GM19372 (cell line): Measurements from ENCODE around the gene CREG2.
"Not testable (repeated sequence)": the region's sequence is repeated elsewhere in the genome, so short reads cannot be mapped to it uniquely, and the experiment has no call there.

Experiments
- ATAC-seq: cut with Tn5 transposase; IDR thresholded peaks from one replicate; pipeline ENCODE4 v1.9.1; 2021; ENCODE audit warnings: mild to moderate bottlenecking, low read depth, moderate library complexity; ENCODE audit not compliant: unreplicated experiment

The CREG2 gene

DNA sequence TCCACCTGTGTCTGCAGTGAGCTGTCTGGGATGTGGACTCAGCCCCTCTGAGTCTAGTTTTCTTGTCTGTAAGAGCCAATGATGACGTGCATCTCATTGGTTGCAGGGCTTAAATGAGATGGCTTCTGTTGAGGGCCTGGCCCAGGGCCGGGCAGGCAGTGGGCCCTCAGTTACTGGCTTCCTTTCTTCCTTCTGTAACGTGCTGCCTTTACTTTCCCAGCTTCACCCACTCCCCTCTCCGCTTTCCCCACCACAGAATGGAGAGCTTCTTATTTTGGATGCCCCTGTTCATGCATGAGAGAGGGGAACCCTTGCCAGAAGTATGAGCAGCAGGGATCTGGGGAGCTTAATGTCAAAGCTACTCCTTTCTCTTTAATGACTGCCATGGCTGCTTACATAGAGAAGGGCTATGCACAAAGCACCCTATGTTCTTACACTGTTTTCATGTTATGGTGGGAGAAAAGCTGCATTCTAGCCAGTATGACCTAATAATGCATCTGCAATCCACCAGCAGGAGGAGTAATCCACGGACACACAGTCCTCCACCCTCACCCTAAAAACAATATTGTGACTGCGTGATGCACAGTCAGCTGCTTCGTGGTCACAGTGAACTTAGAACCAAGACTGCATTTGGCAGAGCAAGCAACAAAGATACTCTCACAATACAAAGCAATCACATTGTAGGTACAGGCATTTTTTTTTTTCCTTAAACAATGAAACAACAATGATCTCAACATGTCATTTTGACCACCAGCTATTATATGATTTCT lies 37.2 kb downstream of the CREG2 start:
- no peak for ATAC-seq

DNA sequence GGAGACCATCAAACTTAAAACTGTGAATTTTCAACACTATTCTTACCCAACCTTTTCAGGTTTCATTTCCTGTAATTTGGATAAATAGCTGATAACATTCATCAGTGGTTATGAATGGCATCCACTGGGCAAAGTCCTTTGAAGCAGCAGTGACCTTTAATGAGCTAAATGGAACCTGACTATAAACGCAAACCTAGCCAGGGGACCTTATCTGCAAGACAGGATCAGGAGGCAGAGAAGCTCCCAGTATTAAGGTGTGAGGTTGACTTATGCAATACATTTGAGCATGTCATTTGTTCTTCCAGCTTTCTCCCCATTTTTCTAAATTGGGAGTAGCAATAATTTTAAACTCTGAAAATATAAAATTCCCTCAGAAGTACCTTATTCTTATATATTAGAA lies 38.4 kb downstream of the CREG2 start:
- ATAC-seq: no peak

DNA sequence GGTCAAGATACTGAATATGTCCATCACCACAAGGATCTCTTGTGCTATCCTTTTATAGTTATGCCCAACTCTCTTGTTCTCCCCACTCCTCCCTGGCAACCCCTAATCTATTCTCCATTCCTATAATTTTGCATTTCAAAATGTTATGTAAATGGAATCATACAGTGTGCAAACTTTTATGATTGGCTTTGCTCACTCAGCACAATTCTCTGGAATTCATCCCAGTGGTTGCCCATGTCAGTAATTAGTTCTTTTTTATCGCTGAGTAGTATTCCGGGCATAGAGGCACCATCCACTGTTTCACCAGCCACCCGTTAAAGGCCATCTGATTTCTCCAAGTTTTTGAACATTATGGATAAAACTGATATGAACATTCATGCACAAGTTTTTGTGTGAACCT lies 40.4 kb downstream of the CREG2 start:
- no peak for ATAC-seq

GRCh38 chr2:101344137-101344536 lies 43.2 kb downstream of the CREG2 start:
- ATAC-seq: no peak

DNA sequence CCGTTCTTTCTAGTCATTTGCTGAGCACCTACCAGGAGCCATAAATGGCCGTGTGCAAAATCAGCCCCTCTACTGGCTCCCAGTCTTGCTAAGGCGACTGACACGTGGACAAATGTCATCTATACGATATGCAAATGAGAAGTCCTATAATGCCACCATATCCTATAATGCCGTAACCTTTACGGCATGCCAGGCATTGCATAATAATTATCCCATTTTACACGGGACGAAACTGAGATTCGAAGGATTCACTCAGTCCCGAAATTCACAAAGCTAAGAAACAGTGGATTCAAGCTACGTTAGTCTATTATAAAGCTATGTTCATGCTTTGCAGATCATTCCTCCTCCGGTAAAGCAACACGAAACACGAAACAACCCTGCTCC lies 44.7 kb downstream of the CREG2 start:
- ATAC-seq: no peak

GRCh38 chr2:101341901-101342624 lies 45.2 kb downstream of the CREG2 start:
- ATAC-seq: no peak

GRCh38 chr2:101341421-101341820 lies 45.9 kb downstream of the CREG2 start:
- no peak for ATAC-seq

GRCh38 chr2:101340141-101340551 lies 47.2 kb downstream of the CREG2 start:
- ATAC-seq: no peak

DNA sequence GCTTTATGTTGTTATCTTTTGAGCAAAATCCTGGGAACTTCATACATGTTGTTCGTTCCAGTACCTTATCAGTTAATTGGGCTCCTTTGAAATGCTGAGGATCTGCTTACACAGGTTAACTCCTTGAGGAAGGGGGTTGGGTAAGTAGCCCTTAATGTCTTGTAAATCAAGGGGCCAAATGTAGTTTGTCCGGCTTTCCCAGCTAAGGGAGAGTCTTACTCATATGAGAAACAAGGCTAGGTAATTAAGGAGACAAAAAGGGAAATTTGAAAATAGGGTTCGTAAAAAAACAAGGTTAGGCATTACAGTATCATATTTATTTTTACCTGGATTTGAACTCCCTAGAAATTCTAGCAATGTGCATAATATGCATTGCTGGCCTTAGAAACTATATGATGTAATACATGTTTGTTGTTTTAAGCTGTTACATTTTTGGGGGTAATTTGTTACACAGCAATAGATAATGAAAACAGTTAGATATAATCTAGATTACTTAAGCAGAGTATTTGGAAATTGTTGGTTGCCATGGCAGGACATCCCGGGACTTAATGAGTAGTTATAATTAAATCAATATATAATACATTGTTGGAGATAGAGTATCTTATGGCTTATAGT lies 47.9 kb downstream of the CREG2 start:
- ATAC-seq: no peak

DNA sequence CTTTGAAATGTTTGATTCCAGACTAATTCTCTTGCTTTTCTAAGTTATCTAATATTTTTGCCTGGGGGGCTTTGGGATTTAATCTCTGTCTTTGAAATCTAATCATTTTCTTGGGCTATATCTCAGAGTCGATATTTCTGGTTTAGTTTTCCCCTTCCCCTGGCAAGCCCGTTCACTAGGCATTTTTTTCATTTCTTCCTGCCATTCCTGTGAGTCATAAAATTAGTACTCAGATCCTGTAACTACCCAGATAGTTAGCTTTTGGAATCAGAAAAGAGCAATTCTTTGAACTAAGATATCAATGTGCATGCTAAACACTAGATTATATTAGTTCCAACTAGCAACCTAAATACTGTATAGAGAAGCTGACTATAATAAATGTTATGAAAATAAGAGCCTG lies 49.4 kb downstream of the CREG2 start:
- no peak for ATAC-seq

DNA sequence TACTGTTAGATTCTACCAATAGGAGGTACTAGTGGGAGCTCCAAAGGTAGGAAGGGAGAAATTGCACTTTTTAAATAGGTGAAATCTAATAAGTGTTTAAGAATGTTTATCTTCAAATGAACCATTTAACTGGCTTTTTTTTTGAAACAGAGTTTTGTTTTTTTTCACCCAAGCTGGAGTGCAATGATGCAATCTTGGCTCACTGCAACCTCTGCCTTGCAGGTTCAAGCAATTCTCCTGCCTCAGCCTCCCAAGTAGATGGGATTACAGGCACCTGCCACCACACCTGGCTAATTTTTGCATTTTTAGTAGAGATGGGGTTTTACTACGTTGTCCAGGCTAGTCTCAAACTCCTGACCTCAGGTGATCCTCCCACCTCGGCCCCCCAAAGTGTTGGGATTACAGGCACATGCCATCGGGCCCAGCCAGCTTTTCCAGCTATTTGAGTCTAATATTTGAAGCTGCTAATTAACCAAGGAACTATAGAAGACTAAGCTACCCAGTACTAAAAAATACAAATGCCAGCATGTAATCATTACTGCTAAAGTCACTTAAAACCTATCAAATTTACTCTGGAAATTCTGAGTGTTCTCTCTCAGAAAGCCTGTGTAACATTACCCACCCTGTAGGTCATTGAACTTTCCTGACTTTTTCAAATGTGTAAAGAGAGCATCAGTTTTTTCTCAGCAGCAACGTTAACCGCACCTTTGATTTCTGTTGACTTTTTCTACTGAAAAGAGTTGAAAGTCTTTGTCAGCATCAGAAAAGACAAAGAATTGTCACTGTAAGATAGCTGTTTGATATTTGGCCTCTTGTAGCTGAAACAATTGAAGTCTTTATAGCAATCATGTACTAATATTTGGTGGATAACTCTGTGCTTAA lies 54.2 kb downstream of the CREG2 start:
- ATAC-seq: no peak

DNA sequence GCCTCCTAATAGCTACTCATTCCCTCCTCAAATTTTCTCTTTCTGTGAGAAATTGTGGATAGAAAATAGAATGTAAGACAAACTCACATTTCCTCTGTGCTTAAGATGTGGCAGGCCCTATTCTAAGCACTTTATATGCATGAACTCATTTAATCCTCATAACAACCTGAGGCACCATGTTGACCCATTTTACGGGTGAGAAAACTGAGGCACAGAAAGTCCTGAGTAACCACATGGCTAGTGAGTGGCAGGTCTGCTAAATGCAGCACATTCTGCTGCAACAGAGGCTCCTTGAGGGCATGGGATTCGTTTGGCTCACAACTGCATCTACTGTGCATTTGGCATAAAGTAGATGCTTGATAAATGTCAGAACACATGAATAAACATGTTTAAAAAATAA lies 56.1 kb downstream of the CREG2 start:
- no peak for ATAC-seq

DNA sequence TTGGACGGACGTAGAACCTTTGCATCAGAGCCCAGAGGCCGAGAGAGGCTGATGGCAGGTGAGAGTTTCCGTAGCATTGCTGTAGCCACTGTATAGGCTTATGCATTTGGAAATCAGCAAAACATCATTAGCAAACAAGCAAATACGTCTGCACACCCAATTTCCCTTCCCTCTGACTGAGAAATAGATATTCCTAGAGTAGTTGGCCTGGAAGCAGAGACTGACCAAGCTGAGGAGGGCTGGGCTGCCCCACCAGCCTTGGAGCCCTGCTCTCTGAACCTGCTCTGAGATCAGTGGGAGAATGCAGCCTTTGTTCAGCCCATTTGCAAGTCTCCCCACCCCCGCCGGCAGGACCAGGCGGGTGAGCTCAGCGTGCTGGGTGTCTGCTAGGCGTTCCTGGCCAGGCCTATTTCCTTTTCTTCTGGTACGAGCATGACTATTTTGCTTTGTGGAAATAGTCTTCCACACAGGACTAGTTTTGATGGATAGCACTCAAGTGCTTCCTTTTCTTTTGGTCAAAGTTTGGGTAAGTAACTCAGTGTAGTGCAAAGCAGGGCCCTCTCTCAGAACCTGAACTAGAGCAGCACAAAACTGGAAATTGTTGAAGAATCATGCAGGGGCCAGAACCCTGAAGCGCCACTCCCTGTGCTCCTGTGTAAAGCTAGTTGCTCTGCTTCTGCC lies 56.9 kb downstream of the CREG2 start:
- no peak for ATAC-seq

GRCh38 chr2:101329026-101329425 lies 58.3 kb downstream of the CREG2 start:
- no peak for ATAC-seq

DNA sequence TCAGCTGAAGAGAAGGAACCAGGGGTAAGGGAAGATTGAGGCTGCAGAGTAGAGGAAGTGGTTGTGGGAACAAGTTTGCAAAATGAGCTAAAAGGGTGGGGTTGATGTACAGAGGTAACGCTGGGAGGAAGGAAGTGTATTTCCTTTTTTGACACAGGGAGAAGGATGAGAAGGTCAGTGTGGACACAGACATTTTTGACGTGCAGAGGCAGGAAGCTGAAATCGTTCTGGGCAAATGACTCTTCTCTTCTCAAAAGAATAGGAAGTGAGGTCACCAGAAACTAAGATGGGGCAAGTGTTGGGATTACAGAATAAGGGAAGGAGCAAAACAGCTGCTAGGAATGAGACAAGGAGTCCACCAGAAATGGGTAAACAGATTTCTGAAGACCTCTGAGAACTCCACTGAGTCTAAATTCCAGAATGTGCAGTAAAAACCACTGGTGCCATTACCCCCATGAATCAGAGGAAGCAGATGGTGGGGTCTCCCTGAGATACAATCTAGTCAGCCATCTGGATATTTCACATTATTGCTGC lies 58.8 kb downstream of the CREG2 start:
- ATAC-seq: no peak

GRCh38 chr2:101327863-101328394 lies 59.4 kb downstream of the CREG2 start:
- ATAC-seq: no peak

DNA sequence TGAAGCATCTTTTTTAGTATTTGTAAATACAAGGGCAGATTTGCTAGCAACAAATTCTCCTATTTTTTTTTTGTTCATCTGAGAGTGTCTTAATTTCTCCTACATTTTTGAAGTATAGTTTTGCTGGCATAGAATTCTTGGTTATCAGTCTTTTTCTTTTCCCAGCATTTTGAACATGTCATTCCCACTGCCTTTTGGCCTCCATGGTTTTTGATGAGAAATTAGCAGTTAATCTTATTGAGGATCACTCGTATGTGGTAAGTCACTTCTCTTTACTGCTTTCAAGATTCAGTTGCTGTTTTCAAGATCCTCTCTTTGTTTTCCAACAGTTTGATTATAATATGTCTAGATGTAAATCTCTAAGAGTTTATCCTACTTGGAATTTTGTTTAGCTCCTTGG lies 61.9 kb downstream of the CREG2 start:
- no peak for ATAC-seq

DNA sequence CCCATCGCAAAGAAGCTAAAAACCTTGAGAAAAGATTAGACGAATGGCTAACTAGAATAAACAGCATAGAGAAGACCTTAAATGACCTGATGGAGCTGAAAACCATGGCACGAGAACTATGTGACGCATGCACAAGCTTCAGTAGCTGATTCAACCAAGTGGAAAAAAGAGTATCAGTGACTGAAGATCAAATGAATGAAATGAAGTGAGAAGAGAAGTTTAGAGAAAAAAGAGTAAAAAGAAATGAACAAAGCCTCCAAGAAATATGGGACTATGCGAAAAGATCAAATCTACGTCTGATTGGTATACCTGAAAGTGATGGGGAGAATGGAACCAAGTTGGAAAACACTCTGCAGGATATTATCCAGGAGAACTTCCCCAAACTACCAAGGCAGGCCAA lies 70.7 kb downstream of the CREG2 start:
- not testable (repeated sequence) for ATAC-seq

DNA sequence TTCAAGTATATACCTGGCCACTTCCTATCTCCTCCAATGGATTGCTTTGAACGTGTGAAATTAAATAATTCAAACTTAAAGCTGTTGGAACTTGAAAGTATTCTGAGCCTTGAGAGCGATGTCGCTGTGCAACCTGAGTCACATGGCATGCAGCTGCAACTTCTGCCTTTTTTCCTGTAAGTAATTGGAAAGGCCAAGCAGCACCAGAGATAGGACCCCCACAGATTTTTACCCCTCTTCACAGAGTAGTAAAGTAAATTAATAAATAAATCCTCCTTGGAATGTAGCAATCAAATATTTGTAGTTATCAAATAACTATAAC lies 75.6 kb downstream of the CREG2 start:
- no peak for ATAC-seq
